GM21825 (cell line): ENCODE results near the gene IL9R.
"Not testable (repeated sequence)": the region's sequence is repeated elsewhere in the genome, so short reads cannot be mapped to it uniquely, and the experiment has no call there.

Experiments
- ATAC-seq: cut with Tn5 transposase; IDR thresholded peaks from one replicate; pipeline ENCODE4 v1.9.1; 2021; ENCODE audit warnings: mild to moderate bottlenecking, moderate library complexity; ENCODE audit not compliant: unreplicated experiment

Gene IL9R

DNA sequence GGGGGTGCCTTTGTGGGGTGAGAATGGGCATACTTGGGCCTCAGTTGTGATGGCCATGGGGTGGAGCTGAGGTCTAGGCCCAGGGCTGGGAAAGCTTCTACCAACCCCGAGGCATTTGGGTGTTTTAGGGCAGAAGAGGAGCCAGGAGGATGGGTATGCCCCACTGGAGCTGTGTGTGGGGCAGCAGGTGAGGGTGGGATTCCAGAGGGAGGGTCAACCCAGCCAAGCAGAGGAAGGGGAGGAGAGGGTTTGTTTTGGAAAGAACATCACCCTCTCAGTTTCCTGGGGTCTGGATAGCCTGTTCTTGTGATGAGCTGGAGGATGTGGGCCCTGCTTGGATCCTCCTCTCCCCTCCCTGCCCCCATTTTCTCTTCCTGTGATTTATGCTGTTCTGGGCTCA, 620 bp downstream of the IL9R start:
- no peak for ATAC-seq

DNA sequence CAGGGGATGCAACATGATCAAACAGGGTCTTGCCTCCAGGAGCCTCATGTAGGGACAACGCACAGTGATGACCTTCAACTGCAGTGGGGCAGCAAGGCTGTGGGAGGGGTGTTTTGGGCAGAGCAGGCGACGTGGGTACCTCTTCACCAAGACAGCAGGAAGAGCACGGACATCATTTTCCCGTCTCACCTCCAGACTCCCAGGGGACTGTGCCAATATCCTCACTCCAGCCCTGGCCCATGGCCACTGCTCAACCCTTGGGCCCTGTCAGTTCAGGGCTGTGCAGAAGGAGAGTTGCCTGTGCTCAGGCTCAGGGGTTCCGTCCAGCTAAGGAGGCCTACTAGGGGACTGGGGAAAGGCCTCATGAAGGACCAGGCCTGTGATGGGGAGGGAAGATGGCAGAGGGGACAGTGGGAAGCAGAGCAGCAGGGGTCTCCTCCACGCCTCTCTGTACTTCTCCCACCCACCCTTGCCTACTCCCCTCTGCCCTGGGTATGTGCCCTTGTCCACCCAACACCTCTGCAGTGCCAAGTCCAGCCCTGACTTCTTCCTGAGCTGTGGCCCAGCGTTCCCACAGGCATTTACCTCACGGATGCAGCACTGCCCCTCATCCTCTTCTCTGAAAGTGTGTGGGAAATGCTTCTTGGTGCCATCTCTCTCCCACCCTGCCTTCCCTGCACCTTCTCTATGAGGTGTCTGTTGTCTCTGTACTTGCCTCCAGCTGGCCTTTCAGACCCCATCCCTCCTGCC, 1.4 kb downstream of the IL9R start:
- no peak for ATAC-seq

DNA sequence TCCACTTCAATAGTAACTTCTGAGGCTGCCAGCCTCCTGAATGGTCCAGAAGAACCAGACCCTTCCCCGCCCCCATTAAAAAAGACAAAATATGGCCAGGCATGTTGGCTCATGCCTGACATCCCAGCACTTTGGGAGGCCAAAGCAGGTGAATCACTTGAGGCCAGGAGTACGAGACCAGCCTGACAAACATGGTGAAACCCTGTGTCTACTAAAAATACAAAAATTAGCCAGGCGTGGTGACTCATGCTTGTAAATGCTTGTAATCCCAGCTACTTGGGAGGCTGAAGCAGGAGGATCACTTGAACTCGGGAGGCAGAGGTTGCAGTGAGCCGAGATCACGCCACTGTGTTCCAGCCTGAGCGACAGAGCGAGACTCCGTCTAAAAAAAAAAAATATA, 2.3 kb downstream of the IL9R start:
- ATAC-seq, result not testable (repeated sequence)

DNA sequence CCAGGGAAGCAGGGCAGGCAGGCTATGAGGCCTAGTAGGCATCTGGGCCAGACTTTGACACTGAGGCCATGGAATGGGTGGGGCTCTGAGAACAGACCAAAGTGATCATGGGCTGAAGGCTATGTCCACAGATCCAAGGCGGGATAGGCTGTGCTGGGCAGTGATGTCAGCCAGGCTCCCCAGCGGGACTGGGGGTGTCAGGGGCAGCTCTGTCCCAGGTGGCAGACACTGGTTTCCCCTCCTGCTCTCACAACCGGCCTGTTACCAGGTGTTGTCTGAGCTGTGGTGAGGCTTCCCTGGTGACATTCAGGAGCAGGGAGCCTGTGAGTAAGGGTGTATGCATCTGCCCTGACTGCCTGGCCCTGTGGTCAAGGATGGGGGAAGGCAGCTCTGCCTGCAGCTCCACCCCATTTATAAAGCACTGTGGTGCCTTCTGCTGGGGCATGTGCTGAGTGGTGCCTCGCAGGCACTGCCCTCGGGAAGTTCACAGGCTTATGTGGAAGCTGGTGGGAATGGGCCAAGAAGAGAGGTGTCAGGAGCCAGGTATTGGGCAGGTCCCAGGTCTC, 2.9 kb downstream of the IL9R start:
- no peak for ATAC-seq

DNA sequence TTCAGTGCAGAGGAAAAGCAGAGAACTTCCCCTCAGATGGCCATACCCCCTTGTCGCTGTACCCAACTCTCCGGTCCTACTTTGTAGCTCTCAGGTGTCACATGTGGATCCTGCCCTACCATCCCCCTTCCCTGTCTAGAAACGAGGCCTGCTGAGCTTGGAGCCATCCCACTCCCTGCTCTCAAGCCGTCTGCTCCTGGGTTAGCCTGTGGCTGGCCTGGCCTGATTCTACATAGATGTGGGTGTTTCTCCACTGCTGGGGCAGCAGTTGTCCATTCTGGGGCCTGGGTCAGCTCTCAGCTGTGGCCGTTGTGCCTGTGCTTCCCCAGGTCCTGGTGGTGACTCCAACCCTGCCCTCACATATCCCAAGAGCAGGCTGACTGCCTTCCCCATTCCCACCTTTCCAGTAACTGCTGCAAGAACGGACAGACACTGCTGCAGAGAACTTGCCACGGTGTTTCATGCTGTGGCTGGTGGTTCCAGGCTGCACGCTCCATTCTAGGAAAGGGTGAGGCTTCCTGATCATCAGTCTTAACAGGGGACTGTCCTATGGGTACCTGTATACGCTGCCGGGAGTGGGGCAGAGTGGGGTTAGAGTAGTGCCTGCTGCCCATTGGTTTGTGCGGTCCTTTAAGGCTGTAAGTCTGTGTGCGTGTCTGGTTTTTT, 3.6 kb downstream of the IL9R start:
- ATAC-seq, result no peak

DNA sequence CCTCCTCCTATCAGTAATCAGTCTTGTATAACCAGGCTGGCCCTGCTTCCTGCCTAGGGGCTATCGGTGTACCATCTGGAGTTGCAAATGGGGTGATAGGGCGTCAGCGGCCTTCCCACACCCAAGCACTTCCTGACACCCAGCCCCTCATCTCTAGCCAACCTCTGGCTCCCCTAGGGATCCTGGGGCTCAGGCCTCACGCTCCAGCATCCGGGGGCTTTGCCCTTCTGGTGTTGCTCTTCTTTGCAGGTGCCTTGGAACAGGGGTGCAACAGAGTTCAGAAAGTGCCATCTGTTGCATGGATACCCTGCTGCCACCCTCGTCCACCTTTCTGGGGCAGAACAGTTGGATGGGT, 4.1 kb downstream of the IL9R start:
- no peak for ATAC-seq

DNA sequence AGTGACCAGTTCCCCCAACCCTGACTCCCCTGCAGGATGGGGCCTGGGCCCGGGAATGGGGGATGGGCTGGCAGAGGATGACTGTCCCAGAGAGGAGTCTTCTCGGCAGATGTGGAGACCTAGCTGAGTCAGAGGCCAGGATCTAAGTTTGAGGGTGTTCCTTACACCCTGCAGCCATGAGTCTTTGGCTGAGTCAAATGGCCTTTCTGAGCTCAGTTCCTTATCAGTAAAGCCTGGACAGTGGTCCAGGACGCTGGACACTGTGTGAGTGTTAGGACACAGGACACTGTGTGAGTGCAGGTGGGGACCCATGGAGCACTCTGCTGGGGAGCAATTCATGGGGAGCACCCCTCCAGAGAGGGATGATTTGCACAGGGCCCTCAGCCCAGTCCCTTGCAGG, 5.0 kb downstream of the IL9R start:
- ATAC-seq, result no peak

DNA sequence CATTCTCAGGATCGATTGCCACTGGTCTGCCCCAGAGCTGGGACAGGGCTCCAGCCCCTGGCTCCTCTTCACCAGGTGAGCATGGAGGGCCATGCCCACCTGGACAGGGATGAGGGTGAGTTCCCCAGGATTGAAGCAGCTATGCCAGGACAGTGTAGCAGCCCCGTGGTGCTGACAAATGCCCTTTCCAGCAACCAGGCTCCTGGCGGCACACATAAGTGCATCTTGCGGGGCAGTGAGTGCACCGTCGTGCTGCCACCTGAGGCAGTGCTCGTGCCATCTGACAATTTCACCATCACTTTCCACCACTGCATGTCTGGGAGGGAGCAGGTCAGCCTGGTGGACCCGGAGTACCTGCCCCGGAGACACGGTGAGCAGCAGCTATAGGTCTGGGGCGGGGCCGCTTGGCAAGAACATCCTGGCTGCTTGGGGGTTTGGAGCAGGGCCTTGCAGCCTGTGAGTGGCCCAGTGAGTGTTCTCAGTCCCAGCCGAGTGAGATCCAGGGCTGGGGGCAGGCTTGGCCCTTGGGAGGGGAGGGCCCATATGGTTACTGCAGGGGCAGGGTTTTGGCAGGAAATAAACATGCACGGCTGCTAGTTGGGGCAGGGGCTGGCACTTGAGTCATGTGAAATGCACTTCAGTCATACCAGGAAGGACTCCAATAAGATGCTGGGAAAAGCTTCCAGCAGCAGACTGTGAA, 6.1 kb downstream of the IL9R start:
- no peak for ATAC-seq

DNA sequence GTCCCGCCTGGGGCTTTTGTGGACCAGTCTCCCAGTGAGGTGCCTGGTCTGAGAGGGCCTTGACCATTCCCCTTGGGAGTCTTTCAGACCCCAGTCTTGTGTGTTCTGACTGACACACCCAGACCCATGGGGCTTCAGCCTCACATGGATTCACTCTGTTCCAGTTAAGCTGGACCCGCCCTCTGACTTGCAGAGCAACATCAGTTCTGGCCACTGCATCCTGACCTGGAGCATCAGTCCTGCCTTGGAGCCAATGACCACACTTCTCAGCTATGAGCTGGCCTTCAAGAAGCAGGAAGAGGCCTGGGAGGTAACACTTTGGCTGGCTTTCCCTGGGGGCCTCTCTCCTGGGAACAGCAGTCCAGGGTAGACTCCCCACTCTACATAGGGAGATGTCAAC, 6.8 kb downstream of the IL9R start:
- ATAC-seq, result no peak

DNA sequence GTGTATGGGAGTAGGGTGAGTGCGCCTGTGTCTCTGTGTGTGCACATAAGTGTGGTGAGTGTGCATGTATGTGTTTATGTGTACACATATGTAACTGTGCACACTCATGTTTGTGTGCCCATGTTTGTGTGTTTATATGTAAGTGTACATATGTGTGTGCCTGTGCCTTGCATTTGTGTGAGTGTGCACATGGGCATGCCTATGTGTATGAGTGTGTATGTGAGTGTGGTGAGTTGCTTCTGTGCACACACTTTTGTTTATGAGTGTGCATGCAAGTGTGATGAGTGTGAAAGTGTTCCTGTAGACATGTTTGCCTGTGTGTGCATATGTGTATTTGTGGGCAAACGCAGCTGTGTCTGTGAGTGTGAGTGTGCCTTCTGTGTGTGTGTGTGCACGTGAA, 7.2 kb downstream of the IL9R start:
- ATAC-seq, result no peak

DNA sequence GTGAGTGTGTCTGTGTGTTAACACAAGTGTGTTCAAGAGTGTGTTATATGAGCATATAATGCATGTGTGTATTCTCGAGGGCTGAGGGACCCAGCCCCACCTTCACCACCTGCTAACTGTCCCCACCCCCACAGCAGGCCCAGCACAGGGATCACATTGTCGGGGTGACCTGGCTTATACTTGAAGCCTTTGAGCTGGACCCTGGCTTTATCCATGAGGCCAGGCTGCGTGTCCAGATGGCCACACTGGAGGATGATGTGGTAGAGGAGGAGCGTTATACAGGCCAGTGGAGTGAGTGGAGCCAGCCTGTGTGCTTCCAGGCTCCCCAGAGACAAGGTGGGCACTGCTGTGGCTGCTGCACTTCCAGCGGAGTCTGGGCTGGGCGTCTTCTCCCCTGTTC, 7.6 kb downstream of the IL9R start:
- no peak for ATAC-seq

DNA sequence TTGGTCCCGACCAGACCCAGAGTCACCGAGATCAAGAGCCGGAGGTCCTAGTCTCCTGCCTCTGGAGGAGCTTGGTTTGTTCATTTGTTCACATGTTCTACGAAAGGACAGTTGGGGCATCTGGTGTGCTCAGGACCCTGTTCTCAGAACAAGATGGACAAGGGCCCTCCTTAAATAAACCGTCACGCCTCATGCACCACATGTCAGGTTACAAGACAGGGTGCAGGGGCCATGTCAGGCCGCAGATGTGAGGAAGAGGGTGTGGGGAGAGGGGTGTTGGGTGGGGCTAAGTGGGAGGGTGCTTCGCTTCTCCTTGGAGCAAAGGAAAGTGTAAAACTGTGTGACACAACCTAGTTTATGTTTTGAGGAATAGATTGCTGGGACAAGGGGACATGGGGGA, 9.0 kb downstream of the IL9R start:
- ATAC-seq, result not testable (repeated sequence)

DNA sequence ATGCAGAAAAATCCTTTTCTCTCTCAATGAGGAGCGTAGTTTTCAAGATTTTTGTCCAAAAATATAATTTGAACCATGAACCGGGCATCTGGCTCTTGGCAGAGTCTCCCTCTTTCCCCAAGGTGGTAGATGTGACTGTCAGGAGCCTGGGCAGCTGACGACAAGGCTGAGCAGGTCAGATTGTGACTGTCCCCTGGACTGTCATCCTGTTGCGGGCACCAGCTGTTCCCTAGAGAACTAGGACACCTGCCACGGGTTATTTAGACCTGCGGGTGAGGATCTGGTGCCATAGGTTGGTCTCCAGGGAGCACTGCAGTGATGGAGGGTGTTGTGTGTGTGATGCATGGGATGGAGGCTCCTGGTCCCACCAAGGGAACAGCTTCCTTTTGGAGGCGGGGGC, 10.9 kb downstream of the IL9R start:
- not testable (repeated sequence) for ATAC-seq

DNA sequence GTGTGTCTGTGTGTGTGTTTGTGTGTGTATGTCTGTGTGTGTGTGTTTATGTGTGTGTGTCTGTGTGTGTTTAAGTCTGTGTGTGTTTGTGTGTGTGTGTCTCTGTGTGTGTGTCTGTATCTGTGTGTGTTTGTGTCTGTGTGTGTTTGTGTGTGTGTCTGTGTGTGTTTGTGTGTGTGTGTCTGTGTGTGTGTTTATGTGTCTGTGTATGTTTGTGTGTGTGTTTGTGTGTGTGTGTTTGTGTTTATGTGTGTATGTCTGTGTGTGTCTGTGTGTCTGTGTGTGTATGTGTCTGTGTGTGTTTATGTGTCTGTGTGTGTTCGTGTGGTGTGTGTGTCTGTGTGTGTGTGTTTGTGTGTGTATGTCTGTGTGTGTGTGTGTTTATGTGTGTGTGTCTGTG, 11.4 kb downstream of the IL9R start:
- no peak for ATAC-seq

DNA sequence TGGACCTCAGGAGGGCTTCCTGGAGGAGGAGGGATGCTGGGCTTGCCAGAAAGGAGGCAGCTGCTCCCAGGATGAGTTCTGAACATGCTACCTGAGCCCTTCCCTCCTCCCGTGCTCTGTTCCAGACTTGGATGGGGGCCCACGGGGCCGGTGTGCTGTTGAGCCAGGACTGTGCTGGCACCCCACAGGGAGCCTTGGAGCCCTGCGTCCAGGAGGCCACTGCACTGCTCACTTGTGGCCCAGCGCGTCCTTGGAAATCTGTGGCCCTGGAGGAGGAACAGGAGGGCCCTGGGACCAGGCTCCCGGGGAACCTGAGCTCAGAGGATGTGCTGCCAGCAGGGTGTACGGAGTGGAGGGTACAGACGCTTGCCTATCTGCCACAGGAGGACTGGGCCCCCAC, 12.2 kb downstream of the IL9R start:
- ATAC-seq, result not testable (repeated sequence)

DNA sequence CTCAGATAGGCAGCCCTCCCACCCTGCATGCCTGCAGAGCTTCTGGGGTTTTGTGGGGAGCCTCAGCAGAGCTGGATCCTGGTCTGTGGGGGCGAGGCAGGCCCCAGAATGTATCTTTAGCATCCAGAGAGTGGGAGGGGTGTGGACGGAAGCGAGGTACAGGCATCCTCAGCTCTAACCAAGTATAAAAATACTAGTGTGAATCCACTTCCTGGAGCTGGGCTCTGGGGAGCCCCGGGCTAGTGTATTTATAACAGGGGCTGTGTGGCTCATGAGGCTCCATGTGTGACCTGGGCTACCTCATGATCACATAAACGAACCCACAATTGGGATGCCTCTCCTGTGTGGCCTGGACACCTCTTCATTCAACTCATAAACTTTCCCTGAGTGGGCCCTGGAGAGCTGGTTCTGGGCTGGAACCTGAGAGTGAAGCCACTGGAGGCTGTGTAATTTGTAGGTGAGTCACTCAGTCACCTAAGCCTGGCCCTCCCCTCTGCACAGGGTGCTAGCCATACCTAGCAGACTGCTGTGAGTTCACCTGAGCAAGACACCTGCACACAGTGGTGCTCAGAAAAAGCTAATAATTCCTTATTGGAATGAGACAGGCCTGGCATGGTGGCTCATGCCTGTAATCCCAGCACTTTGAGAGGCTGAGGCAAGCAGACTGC, 15.9 kb downstream of the IL9R start:
- not testable (repeated sequence) for ATAC-seq

DNA sequence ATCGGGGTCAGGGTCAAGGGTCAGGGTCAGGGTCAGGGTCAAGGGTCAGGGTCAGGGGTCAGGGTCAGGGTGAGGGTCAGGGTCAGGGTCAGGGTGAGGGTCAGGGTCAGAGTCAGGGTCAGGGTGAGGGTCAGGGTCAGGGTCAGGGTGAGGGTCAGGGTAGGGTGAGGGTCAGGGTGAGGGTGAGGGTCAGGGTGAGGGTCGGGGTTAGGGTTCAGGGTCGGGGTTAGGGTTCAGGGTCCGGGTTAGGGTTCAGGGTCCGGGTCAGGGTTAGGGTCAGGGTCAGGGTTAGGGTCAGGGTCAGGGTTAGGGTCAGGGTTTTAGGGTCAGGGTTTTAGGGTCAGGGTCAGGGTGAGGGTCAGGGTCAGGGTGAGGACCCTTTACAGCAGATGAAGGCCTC, 22.4 kb downstream of the IL9R start:
- ATAC-seq, result not testable (repeated sequence)

DNA sequence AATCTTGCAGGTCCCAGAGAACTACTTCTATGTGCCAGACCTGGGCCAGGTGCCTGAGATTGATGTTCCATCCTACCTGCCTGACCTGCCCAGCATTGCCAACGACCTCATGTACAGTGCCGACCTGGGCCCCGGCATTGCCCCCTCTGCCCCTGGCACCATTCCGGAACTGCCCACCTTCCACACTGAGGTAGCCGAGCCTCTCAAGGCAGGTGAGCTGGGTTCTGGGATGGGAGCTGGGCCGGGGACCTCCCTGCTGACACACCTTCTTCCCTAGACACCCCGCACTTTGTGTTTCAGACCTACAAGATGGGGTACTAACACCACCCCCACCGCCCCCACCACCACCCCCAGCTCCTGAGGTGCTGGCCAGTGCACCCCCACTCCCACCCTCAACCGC, 25.5 kb downstream of the IL9R start:
- ATAC-seq, result not testable (repeated sequence)

DNA sequence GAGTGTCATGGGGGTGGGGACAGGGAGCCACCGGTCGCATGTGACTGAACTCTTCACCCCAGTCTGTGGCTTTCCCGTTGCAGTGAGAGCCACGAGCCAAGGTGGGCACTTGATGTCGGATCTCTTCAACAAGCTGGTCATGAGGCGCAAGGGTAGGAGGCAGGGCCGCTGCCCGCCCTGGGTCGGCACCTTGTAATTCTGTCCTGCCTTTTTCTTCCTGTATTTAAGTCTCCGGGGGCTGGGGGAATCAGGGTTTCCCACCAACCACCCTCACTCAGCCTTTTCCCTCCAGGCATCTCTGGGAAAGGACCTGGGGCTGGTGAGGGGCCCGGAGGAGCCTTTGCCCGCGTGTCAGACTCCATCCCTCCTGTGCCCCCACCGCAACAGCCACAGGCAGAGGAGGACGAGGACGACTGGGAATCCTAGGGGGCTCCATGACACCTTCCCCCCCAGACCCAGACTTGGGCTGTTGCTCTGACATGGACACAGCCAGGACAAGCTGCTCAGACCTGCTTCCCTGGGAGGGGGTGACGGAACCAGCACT, 27.5 kb downstream of the IL9R start:
- ATAC-seq, result not testable (repeated sequence)

DNA sequence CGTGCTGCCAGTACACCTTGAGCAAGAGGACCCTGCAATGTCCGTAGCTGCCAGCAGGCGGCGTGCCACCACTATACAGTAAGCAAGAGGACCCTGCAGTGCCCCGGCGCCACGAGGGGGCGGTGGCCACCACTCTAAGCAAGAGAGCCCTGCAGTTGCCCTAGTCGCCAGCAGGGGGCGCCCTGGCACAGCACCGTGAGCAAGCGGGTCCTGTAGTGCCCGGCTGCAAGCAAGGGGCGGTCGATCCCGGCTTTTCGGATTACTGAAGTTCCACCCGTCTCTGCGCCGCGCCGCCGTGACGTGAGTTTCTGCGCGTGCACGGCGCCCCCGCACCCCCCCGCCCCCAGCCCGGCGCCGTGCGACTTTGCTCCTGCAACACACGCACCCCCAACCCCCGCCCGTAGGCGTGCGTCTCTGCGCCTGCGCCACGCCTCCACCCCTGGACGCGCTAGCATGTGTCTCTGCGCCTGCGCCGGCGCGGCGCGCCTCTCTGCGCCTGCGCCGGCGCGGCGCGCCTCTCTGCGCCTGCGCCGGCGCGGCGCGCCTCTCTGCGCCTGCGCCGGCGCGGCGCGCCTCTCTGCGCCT, 31.2 kb downstream of the IL9R start:
- ATAC-seq, result not testable (repeated sequence)

DNA sequence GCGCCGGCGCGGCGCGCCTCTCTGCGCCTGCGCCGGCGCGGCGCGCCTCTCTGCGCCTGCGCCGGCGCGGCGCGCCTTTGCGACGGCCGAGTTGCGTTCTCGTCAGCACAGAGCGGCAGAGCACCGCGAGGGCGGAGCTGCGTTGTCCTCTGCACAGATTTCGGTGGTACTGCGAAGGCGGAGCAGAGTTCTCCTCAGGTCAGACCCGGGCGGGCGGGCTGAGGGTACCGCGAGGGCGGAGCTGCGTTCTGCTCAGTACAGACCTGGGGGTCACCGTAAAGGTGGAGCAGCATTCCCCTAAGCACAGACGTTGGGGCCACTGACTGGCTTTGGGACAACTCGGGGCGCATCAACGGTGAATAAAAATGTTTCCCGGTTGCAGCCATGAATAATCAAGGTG, 31.8 kb downstream of the IL9R start:
- not testable (repeated sequence) for ATAC-seq
